ENCODE results near the gene ASB18.
"Not testable (repeated sequence)": the region's sequence is repeated elsewhere in the genome, so short reads cannot be mapped to it uniquely, and the experiment has no call there.

The ASB18 gene

GRCh38 chr2:236284208-236284607 lies 20.0 kb upstream of the ASB18 start:
- DNase-seq: no peak

- DNase-seq: no peak
These were observed 18.2 kb upstream of the ASB18 start for GRCh38 chr2:236282406-236282805.

- no peak for DNase-seq
These were observed 17.2 kb upstream of the ASB18 start for GRCh38 chr2:236281423-236281822.

GRCh38 chr2:236273126-236273525 lies 8.9 kb upstream of the ASB18 start:
- DNase-seq: no peak

- DNase-seq: no peak
These were observed 7.6 kb upstream of the ASB18 start for GRCh38 chr2:236271851-236272250.

- DNase-seq: not testable (repeated sequence)
These were observed 5.7 kb upstream of the ASB18 start for GRCh38 chr2:236269876-236270275.

- DNase-seq: no peak
These were observed 1.5 kb upstream of the ASB18 start for GRCh38 chr2:236265675-236266074.

GRCh38 chr2:236262238-236262637 lies 2.0 kb downstream of the ASB18 start:
- no peak for DNase-seq

GRCh38 chr2:236261452-236261851 lies 2.8 kb downstream of the ASB18 start:
- no peak for DNase-seq

- no peak for DNase-seq
These were observed 4.8 kb downstream of the ASB18 start for GRCh38 chr2:236259371-236259770.

GRCh38 chr2:236257575-236257974 lies 6.6 kb downstream of the ASB18 start:
- no peak for DNase-seq

- no peak for DNase-seq
These were observed 7.1 kb downstream of the ASB18 start for GRCh38 chr2:236257136-236257535.

- no peak for DNase-seq
These were observed 7.7 kb downstream of the ASB18 start for GRCh38 chr2:236256366-236256985.

- DNase-seq: no peak
These were observed 9.5 kb downstream of the ASB18 start for GRCh38 chr2:236254674-236255073.

GRCh38 chr2:236254001-236254400 lies 10.2 kb downstream of the ASB18 start:
- DNase-seq: no peak

GRCh38 chr2:236252602-236253001 lies 11.6 kb downstream of the ASB18 start:
- DNase-seq: no peak

- DNase-seq: no peak
These were observed 13.2 kb downstream of the ASB18 start for GRCh38 chr2:236250909-236251579.

GRCh38 chr2:236250286-236250685 lies 13.9 kb downstream of the ASB18 start:
- no peak for DNase-seq

- no peak for DNase-seq
These were observed 15.1 kb downstream of the ASB18 start for GRCh38 chr2:236249066-236249465.

GRCh38 chr2:236246711-236247246 lies 17.4 kb downstream of the ASB18 start:
- no peak for DNase-seq

GRCh38 chr2:236244256-236244655 lies 19.9 kb downstream of the ASB18 start:
- DNase-seq: no peak

GRCh38 chr2:236242057-236242495 lies 22.1 kb downstream of the ASB18 start:
- DNase-seq: no peak

- DNase-seq: no peak
These were observed 22.8 kb downstream of the ASB18 start for GRCh38 chr2:236241181-236242056.
